ENCODE measurements around the gene SLC22A5.

DNA sequence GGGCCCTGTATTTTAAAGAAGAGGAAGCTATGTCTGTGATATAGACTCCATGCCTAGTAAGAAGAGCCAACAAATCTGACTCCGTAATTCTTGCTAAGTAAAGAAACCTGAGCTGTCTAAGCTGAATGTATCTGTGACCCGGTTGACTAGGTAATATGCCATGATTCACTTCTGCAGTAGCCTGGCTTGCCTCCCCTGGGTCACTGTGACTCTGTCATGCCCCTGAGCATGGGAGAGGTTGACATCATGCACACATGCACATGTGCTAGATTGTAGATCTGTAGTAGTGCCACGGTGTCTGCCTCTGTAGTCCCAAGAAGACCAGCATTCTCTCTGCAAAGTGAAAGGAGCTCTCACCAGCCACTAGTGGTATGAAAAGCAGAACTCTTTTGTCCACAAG is 9.1 kb downstream of the SLC22A5 start:
- TF ChIP-seq, protein P1, sequence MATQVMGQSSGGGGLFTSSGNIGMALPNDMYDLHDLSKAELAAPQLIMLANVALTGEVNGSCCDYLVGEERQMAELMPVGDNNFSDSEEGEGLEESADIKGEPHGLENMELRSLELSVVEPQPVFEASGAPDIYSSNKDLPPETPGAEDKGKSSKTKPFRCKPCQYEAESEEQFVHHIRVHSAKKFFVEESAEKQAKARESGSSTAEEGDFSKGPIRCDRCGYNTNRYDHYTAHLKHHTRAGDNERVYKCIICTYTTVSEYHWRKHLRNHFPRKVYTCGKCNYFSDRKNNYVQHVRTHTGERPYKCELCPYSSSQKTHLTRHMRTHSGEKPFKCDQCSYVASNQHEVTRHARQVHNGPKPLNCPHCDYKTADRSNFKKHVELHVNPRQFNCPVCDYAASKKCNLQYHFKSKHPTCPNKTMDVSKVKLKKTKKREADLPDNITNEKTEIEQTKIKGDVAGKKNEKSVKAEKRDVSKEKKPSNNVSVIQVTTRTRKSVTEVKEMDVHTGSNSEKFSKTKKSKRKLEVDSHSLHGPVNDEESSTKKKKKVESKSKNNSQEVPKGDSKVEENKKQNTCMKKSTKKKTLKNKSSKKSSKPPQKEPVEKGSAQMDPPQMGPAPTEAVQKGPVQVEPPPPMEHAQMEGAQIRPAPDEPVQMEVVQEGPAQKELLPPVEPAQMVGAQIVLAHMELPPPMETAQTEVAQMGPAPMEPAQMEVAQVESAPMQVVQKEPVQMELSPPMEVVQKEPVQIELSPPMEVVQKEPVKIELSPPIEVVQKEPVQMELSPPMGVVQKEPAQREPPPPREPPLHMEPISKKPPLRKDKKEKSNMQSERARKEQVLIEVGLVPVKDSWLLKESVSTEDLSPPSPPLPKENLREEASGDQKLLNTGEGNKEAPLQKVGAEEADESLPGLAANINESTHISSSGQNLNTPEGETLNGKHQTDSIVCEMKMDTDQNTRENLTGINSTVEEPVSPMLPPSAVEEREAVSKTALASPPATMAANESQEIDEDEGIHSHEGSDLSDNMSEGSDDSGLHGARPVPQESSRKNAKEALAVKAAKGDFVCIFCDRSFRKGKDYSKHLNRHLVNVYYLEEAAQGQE (IDR thresholded peaks at IDR 0.05; ENCODE audit: insufficient read depth in 1 of 2, low read depth in 2 of 2, low read length in 2 of 2) = no peak
- TF ChIP-seq POLR2AphosphoS5 (IDR thresholded peaks at IDR 0.05; ENCODE audit: low read depth, low read length) (no peak), SIN3A (IDR thresholded peaks at IDR 0.05; ENCODE audit: borderline replicate concordance, insufficient read depth, low read length) (no peak), TAF1 (IDR thresholded peaks at IDR 0.05; ENCODE audit: borderline replicate concordance, insufficient read depth, low read length) (no peak)
